B cell (primary cell): ENCODE results near the gene SFXN4.
"Not testable (repeated sequence)": the region's sequence is repeated elsewhere in the genome, so short reads cannot be mapped to it uniquely, and the experiment has no call there.

Source experiments
- EZH2 ChIP-seq: IDR thresholded peaks from 2 replicates; pipeline ENCODE4 v1.6.1; 2012; ENCODE audit warnings: borderline replicate concordance, low read depth, mild to moderate bottlenecking, moderate library complexity, low read length; ENCODE audit not compliant: insufficient read depth, poor library complexity, severe bottlenecking
- TF ChIP-seq, protein P1 (sequence below): fragments of 200-600 bp; IDR thresholded peaks from one replicate; pipeline ENCODE4 v1.8.0; 2022; ENCODE audit warnings: antibody characterized with exemption, mild to moderate bottlenecking

DNA sequence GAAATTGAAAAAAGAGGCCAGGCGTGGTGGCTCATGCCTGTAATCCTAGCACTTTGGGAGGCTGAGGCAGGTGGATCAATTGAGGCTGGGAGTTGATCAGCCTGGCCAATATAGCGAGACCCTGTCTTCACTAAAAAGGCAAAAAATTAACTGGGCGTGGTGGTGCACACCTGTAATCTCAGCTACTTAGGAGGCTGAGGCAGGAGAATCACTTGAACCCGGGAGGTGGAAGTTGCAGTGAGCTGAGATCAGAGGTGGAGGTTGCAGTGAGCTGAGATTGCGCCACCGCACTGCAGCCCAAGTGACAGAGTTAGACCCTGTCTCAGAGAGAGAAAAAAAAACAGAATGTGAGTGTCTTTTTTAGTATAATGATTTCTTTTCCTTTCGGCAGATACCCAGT is 59.6 kb downstream of the SFXN4 start:
- TF ChIP-seq, protein P1, sequence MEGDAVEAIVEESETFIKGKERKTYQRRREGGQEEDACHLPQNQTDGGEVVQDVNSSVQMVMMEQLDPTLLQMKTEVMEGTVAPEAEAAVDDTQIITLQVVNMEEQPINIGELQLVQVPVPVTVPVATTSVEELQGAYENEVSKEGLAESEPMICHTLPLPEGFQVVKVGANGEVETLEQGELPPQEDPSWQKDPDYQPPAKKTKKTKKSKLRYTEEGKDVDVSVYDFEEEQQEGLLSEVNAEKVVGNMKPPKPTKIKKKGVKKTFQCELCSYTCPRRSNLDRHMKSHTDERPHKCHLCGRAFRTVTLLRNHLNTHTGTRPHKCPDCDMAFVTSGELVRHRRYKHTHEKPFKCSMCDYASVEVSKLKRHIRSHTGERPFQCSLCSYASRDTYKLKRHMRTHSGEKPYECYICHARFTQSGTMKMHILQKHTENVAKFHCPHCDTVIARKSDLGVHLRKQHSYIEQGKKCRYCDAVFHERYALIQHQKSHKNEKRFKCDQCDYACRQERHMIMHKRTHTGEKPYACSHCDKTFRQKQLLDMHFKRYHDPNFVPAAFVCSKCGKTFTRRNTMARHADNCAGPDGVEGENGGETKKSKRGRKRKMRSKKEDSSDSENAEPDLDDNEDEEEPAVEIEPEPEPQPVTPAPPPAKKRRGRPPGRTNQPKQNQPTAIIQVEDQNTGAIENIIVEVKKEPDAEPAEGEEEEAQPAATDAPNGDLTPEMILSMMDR, result not testable (repeated sequence)
- TF ChIP-seq EZH2, result not testable (repeated sequence)
